HCT116 (cell line): ENCODE measurements around the gene C5orf34. TPM values are rescaled to one million over a fixed set of nuclear protein-coding genes. Genes with fewer than 3 reads are reported as not detected.

ENCODE experiments used
- CEBPB ChIP-seq: IDR thresholded peaks from 2 replicates; pipeline ENCODE4 v1.6.1; 2012; ENCODE audit warnings: low read depth
- EGR1 ChIP-seq: IDR thresholded peaks from 2 replicates; pipeline ENCODE4 v1.6.1; 2012; ENCODE audit warnings: low read depth
- EZH2 ChIP-seq: fragments of 200-600 bp; sonication (generic); IDR thresholded peaks from 2 replicates; pipeline ENCODE4 v1.6.1; 2017; ENCODE audit warnings: antibody characterized with exemption, mixed run types
- EZH2phosphoT487 ChIP-seq: fragments of 200-600 bp; IDR thresholded peaks from 2 replicates; pipeline ENCODE4 v1.6.1; 2018; ENCODE audit warnings: antibody characterized with exemption, borderline replicate concordance
- POLR2AphosphoS5 ChIP-seq: IDR thresholded peaks from 2 replicates; pipeline ENCODE4 v1.6.1; 2011; ENCODE audit warnings: mild to moderate bottlenecking, low read depth, low read length, moderate library complexity
- SIN3A ChIP-seq: IDR thresholded peaks from 2 replicates; pipeline ENCODE4 v1.6.1; 2012; ENCODE audit warnings: low read depth
- SP1 ChIP-seq: IDR thresholded peaks from 2 replicates; pipeline ENCODE4 v1.6.1; 2012; ENCODE audit warnings: low read depth
- SRF ChIP-seq: IDR thresholded peaks from 2 replicates; pipeline ENCODE4 v1.6.1; 2012; ENCODE audit warnings: low read depth
- YY1 ChIP-seq: IDR thresholded peaks from 2 replicates; pipeline ENCODE4 v1.6.1; 2011; ENCODE audit warnings: low read length, low read depth, moderate library complexity, mild to moderate bottlenecking; ENCODE audit not compliant: insufficient replicate concordance; ENCODE audit errors: extremely low read depth
- ZFX ChIP-seq: fragments of 450-650 bp; IDR thresholded peaks from 2 replicates; pipeline ENCODE4 v1.6.1; 2017
- ZNF274 ChIP-seq: fragments of 200-500 bp; sonication (Bioruptor generic); IDR thresholded peaks from 2 replicates; pipeline ENCODE4 v1.6.1; 2014; ENCODE audit warnings: mild to moderate bottlenecking, low read depth, low read length, inconsistent platforms
- total RNA-seq: library from RNA; stranded (reverse); gene quantifications from one replicate; pipeline ENCODE4 v1.2.1, GENCODE V29; 2021; ENCODE audit not compliant: unreplicated experiment
- TF ChIP-seq, protein P1 (sequence below): IDR thresholded peaks from 2 replicates; pipeline ENCODE4 v1.6.1; 2011; ENCODE audit warnings: mild to moderate bottlenecking, low read length, moderate library complexity; ENCODE audit not compliant: insufficient replicate concordance; ENCODE audit errors: extremely low read depth
- TF ChIP-seq, protein P2 (sequence below), 3 experiments: fragments of 200-600 bp in 1 of 3; sonication (generic) in 1 of 3; IDR thresholded peaks in 2 of 3; conservative IDR thresholded peaks in 1 of 3; 2 replicates each; pipeline ENCODE4 v1.5.1; 2012 to 2017; ENCODE audit warnings: low read depth in 2 of 3, low read length in 2 of 3, antibody characterized with exemption in 1 of 3, borderline replicate concordance in 1 of 3, control low read depth in 1 of 3, mild to moderate bottlenecking in 1 of 3, mixed read lengths in 1 of 3, mixed run types in 1 of 3, moderate library complexity in 1 of 3; ENCODE audit not compliant: insufficient read depth in 1 of 3
- TF ChIP-seq, protein P3 (sequence below): IDR thresholded peaks from 2 replicates; pipeline ENCODE4 v1.6.1; 2012

Gene C5orf34
- total RNA-seq, 1 experiment from 2014 or later = 4.8 TPM

DNA sequence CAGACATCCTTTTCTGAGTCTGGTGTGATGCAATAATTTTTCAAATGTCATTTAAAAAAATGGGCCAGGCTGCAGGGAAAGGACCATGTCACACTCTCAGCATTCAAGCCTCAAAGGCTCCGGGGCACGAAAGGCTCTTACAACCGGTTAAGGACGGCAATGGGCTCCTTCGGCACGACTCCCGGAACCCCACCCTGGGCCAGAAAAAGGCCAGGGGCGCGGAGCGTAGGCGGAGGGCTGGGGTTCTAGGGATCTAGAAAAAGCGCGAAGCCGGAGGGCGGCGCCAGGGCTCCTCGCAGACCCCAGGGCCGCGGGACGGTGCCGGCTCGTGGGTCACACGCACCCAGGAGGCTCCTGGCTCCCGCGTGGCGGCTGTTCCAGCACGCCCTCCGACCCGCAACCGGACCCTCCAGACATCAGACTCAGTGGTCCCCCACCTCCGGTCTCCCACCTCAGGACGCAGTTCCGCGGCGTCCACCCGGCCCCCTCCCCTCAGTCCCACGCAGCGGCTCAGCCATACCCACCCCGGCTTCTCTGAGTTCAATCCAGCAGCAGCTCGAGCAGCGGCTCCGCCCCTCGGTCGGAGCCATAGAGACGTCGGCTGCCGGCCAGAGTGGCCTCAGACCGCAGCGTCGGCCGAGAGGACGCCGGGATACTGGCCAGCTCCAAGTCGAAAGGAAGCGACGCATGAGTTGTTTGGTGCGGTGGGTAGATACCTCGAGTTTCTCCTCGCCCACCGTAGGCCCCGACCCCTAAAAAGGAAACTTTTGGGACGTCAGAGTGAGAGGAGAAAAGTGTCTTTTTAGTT lies 31.4 kb downstream of the C5orf34 start, which contains the start of gene TMEM267 (continued):
- TF ChIP-seq, protein P1, sequence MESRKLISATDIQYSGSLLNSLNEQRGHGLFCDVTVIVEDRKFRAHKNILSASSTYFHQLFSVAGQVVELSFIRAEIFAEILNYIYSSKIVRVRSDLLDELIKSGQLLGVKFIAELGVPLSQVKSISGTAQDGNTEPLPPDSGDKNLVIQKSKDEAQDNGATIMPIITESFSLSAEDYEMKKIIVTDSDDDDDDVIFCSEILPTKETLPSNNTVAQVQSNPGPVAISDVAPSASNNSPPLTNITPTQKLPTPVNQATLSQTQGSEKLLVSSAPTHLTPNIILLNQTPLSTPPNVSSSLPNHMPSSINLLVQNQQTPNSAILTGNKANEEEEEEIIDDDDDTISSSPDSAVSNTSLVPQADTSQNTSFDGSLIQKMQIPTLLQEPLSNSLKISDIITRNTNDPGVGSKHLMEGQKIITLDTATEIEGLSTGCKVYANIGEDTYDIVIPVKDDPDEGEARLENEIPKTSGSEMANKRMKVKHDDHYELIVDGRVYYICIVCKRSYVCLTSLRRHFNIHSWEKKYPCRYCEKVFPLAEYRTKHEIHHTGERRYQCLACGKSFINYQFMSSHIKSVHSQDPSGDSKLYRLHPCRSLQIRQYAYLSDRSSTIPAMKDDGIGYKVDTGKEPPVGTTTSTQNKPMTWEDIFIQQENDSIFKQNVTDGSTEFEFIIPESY = peak; percentile 23
- TF ChIP-seq, protein P2, sequence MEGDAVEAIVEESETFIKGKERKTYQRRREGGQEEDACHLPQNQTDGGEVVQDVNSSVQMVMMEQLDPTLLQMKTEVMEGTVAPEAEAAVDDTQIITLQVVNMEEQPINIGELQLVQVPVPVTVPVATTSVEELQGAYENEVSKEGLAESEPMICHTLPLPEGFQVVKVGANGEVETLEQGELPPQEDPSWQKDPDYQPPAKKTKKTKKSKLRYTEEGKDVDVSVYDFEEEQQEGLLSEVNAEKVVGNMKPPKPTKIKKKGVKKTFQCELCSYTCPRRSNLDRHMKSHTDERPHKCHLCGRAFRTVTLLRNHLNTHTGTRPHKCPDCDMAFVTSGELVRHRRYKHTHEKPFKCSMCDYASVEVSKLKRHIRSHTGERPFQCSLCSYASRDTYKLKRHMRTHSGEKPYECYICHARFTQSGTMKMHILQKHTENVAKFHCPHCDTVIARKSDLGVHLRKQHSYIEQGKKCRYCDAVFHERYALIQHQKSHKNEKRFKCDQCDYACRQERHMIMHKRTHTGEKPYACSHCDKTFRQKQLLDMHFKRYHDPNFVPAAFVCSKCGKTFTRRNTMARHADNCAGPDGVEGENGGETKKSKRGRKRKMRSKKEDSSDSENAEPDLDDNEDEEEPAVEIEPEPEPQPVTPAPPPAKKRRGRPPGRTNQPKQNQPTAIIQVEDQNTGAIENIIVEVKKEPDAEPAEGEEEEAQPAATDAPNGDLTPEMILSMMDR (IDR thresholded peaks at IDR 0.05 in 2 of 3, conservative IDR thresholded peaks at IDR 0.05 in 1 of 3; ENCODE audit: borderline replicate concordance in 1 of 3, insufficient read depth in 1 of 3, low read depth in 2 of 3, low read length in 2 of 3) = no peak
- 0 out of 2 replicates have a peak, but pooled peaks have one; percentile 11 for TF ChIP-seq SP1
- TF ChIP-seq POLR2AphosphoS5 = peak; percentile 91; the same call in 1 of the 2 replicates
- TF ChIP-seq EGR1 = peak; percentile 51; the same call in 1 of the 2 replicates
- no peak for TF ChIP-seq EZH2phosphoT487
- peak; percentile 72 for TF ChIP-seq YY1
- TF ChIP-seq ZNF274 = no peak
- peak; percentile 62; the same call in 1 of the 2 replicates for TF ChIP-seq SIN3A
- no peak for TF ChIP-seq CEBPB
- TF ChIP-seq EZH2 = no peak
- no peak for TF ChIP-seq SRF
- TF ChIP-seq, protein P3, sequence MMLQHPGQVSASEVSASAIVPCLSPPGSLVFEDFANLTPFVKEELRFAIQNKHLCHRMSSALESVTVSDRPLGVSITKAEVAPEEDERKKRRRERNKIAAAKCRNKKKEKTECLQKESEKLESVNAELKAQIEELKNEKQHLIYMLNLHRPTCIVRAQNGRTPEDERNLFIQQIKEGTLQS = no peak
- peak; percentile 81; the same call in 1 of the 2 replicates for TF ChIP-seq ZFX
